C4-2B (cell line): ENCODE measurements around the gene NFS1.
"Not testable (repeated sequence)": the region's sequence is repeated elsewhere in the genome, so short reads cannot be mapped to it uniquely, and the experiment has no call there.

ENCODE experiments used
- H3K27ac ChIP-seq: fragments of 450-650 bp; 2 replicates; pipeline ENCODE4 v1.5.1; 2017
- ZFX ChIP-seq: fragments of 450-650 bp; IDR thresholded peaks from 2 replicates; pipeline ENCODE4 v1.6.1; 2017
- TF ChIP-seq, protein P1 (sequence below): fragments of 450-650 bp; conservative IDR thresholded peaks from 2 replicates; pipeline ENCODE4 v1.5.1; 2017; ENCODE audit warnings: mild to moderate bottlenecking

The NFS1 gene

DNA sequence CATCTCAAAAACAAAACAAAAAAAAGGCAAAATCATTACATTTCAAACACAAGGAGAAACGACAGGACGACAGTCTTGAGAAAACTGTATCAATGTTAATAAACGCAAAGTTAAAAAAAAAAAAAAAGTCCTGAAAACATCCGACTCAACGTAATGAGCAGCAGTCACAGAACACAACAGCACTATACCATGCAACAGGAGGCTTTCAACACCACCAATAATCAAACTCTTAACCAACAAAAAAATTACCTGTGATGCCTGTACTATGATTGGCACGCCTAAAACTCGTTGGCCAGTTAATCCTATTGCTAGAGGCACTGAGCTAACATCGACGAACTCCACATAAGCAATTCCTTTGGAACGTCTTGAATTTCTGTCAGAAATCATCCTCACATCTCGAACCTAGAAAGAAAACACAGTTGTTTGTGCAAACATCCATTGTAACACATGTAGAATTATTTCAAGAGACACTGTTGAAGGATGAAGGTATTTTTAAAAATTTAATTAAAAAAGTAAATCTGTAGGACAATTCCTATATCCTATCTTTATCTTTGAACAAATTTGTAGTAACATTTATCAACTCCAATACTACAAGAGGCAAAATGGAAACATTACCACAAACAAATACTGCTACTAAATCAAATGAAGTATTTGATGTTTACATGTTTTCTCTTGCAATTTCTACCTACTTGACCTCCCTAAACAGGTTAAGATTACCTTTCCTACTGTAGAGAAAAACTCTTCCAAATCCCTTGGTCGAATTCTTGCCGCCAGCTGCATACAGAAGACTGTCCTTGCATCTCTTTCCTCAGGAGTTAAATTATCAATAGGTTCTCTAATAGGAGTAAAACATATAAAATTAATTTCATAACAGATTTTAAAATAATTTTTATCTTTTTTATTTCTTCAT is 25.4 kb upstream of the NFS1 start:
- H3K27ac ChIP-seq, result no peak overlapping the region
- no peak for TF ChIP-seq ZFX
- TF ChIP-seq, protein P1, sequence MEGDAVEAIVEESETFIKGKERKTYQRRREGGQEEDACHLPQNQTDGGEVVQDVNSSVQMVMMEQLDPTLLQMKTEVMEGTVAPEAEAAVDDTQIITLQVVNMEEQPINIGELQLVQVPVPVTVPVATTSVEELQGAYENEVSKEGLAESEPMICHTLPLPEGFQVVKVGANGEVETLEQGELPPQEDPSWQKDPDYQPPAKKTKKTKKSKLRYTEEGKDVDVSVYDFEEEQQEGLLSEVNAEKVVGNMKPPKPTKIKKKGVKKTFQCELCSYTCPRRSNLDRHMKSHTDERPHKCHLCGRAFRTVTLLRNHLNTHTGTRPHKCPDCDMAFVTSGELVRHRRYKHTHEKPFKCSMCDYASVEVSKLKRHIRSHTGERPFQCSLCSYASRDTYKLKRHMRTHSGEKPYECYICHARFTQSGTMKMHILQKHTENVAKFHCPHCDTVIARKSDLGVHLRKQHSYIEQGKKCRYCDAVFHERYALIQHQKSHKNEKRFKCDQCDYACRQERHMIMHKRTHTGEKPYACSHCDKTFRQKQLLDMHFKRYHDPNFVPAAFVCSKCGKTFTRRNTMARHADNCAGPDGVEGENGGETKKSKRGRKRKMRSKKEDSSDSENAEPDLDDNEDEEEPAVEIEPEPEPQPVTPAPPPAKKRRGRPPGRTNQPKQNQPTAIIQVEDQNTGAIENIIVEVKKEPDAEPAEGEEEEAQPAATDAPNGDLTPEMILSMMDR, result no peak

DNA sequence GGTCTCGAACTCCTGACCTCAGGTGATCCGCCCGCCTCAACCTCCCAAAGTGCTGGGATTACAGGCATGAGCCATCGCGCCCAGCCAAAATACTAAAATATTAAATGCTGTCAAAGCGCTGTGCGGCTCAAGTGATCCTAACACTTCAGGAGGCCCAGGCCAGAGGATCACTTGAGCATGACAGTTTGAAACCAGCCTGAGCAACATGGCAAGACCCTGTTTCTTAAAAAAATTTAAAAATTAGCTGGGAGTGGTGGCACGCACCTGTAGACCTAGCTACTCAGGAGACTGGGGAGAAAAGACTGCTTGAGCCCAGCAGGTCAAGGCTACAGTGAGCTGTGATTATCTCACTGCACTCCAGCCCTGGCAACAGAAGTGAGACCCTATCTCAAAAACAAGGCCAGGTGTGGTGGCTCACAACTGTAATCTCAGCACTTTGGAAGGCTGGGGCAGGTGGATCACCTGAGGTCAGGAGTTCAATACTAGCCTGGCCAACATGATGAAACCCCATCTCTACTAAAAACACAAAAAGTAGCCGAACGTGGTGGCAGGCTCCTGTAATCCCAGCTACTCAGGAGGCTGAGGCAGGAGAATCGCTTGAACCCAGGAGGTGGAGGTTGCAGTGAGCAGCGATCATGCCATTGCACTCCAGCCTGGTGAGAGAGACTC is 24.6 kb upstream of the NFS1 start:
- not testable (repeated sequence) for H3K27ac ChIP-seq

DNA sequence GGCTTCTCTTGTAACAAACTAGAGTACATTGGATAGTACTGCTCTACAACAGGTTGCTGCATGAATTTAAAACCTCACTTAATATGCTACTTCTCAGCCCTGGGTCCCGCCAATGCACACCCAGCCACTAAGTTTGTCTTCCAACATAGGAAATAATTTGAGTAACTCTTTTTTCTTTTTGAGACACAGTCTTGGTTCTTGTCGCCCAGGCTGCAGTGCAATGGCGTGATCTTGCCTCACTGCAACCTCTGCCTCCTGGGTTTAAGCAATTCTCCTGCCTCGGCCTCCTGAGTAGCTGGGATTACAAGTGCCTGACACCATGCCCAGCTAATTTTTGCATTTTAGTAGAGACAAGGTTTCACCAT is 24.1 kb upstream of the NFS1 start:
- H3K27ac ChIP-seq, result not testable (repeated sequence)

DNA sequence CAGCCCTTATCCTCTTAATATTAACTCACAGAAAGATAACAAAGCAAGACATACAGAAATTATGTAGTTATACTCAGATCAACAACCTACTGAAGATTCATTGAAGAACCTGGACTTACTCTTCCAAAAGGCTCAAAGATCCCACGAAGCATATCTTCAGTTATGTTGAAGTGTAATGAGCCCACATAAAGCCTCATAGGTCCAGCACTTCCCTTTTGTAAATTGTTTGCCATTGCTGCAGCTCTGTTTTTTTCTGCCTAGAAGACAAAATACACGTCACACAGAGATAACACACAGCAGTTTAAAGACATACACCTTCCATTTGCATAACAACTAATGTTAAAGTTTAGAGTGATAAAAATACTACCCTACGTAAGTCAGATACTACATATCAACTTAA is 22.5 kb upstream of the NFS1 start:
- H3K27ac ChIP-seq, result no peak overlapping the region
- TF ChIP-seq, protein P1, result no peak
- no peak for TF ChIP-seq ZFX

DNA sequence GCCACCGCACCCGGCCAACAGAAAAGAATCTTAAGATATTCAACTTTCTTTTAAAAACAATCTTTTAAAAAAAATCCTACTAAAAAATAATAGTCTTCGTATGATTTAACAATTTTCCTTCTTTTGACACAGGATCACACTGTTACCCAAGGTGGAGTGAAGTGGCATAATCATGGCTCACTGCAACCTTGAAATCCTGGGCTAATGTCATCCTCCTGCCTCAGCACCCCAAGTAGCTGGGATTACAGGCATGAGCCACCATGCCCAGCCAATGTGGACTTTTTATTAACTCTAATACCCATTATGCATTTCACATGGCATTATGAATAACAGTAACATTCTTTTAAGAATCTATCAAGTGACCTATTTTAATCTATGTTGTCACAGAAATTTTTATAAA is 22.1 kb upstream of the NFS1 start:
- no peak for TF ChIP-seq ZFX
- TF ChIP-seq, protein P1, result no peak
- H3K27ac ChIP-seq, result no peak overlapping the region

DNA sequence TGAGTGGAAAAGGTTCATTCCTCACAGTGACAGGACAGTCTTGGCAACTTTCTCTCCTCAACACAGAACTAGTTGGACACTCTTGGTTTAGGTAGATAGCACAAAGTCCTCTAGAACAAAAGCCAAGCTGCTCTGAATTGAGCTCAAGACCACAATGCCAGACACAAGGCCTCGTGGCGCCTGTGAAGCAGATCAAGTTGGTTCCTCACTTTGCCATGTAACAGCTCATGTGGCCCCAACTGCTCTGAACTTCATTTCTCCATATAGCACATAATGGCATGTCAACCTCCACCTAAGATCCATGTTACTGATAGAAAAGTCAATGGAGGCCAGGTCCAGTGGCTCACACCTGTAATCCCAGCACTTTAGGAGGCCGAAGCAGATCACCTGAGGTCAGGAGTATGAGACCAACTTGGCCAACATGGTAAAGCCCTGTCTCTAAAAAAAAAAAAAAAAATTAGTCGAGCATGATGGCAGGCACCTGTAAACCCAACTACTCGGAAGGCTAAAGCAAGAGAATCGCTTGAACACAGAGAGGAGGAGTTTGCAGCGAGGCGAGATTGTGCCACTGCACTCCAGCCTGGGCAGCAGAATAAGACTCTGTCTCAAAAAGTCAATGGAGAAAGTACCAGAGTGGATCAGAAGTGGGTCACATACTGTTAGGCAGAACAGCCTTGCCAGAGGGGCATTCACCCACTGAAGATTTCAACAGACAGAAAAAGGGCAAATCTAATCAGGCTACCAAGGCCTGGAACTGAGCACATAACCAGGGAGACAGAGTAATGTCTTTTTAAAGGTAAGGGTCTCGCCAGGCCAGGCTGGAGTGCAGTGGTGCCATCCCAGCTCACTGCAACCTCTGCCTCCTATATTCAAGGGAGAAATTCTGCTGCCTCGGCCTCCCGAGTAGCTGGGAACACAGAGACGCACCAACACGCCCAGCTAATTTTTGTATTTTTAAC is 21.3 kb upstream of the NFS1 start:
- no peak overlapping the region for H3K27ac ChIP-seq
- TF ChIP-seq ZFX, result no peak
- TF ChIP-seq, protein P1, result no peak

DNA sequence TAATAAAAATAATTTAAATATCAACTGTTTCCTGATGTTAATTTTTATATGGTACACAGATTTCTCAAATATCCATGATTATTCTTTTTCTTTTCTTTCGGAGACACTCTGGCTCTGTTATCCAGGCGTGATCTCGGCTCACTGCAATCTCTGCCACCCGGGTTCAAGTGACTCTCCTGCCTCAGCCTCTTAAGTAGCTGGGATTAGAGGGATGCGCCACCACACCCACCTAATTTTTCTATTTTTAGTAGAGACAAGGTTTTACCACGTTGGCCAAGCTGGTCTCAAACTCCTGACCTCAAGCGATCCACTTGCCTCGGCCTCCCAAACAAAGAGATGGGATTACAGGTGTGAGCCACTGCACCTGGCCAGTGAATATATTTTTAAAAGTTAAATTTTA is 20.6 kb upstream of the NFS1 start:
- TF ChIP-seq, protein P1, result no peak
- no peak for TF ChIP-seq ZFX
- H3K27ac ChIP-seq, result no peak overlapping the region
